CD14-positive monocyte (primary cell): Measurements from ENCODE around the gene EML6. TPM values are rescaled to one million over a fixed set of nuclear protein-coding genes. Genes with fewer than 3 reads are reported as not detected.

Experiments used
- DNase-seq, 3 donors: peaks; one replicate each; pipeline ENCODE4 v3.0.0-alpha.2; 2011 to 2022
- H2AFZ ChIP-seq: 2 replicates; pipeline ENCODE4 v1.6.0; 2012; ENCODE audit warnings: mild to moderate bottlenecking, low read depth, low read length, inconsistent platforms; ENCODE audit not compliant: insufficient read depth, poor library complexity, severe bottlenecking
- H3K27ac ChIP-seq, 2 donors: 1 replicate in 1 of 2; 2 replicates in 1 of 2; pipeline ENCODE4 v1.5.1; 2012 to 2013; ENCODE audit warnings: low read length in 2 of 2, control low read depth in 1 of 2, inconsistent platforms in 1 of 2, low read depth in 1 of 2, mild to moderate bottlenecking in 1 of 2
- H3K27me3 ChIP-seq, 2 donors: one replicate each; pipeline versions ENCODE4 v1.6.0 to v1.6.1; 2011 to 2013; ENCODE audit warnings: low read length in 2 of 2; ENCODE audit not compliant: control insufficient read depth in 2 of 2, insufficient read depth in 2 of 2
- H3K36me3 ChIP-seq, 2 donors: replicated peaks in 1 of 2; 1 replicate in 1 of 2; 2 replicates in 1 of 2; pipeline versions ENCODE4 v1.5.1 to v1.6.1; 2012 to 2013; ENCODE audit warnings: low read length in 2 of 2, control low read depth in 1 of 2, inconsistent platforms in 1 of 2, mild to moderate bottlenecking in 1 of 2; ENCODE audit not compliant: insufficient read depth in 2 of 2, control insufficient read depth in 1 of 2
- H3K4me1 ChIP-seq, 2 donors: 1 replicate in 1 of 2; 2 replicates in 1 of 2; pipeline versions ENCODE4 v1.5.1 to v1.6.1; 2012 to 2013; ENCODE audit warnings: low read length in 2 of 2, control low read depth in 1 of 2, inconsistent platforms in 1 of 2, mild to moderate bottlenecking in 1 of 2, moderate library complexity in 1 of 2; ENCODE audit not compliant: insufficient read depth in 2 of 2, control insufficient read depth in 1 of 2
- H3K4me2 ChIP-seq: replicated peaks from 2 replicates; pipeline ENCODE3; 2012; ENCODE audit warnings: low read length, moderate library complexity, mild to moderate bottlenecking; ENCODE audit not compliant: poor library complexity, severe bottlenecking; ENCODE audit errors: extremely low read depth
- H3K4me3 ChIP-seq, 3 experiments: fragments of 200-600 bp in 1 of 3; sonication (generic) in 1 of 3; replicated peaks in 1 of 3; 1 replicate in 2 of 3; 2 replicates in 1 of 3; pipeline ENCODE4 v1.5.1; 2011 to 2013; ENCODE audit warnings: low read length in 3 of 3, mild to moderate bottlenecking in 3 of 3, control low read depth in 2 of 3, low read depth in 2 of 3, inconsistent platforms in 1 of 3, moderate library complexity in 1 of 3
- H3K79me2 ChIP-seq: 2 replicates; pipeline ENCODE4 v1.6.0; 2012; ENCODE audit warnings: mild to moderate bottlenecking, control low read depth, inconsistent platforms, low read length, moderate library complexity; ENCODE audit not compliant: insufficient read depth
- H3K9ac ChIP-seq: 2 replicates; pipeline ENCODE4 v1.6.0; 2017; ENCODE audit warnings: low read length, mild to moderate bottlenecking; ENCODE audit not compliant: insufficient read depth, poor library complexity, severe bottlenecking
- H3K9me3 ChIP-seq, 2 donors: replicated peaks in 1 of 2; 1 replicate in 1 of 2; 2 replicates in 1 of 2; pipeline versions ENCODE4 v1.5.1 to v1.6.1; 2012 to 2013; ENCODE audit warnings: low read length in 2 of 2, control low read depth in 1 of 2; ENCODE audit not compliant: control insufficient read depth in 1 of 2, insufficient read depth in 1 of 2
- H4K20me1 ChIP-seq: 2 replicates; pipeline ENCODE4 v1.6.0; 2012; ENCODE audit warnings: mild to moderate bottlenecking, low read length, control low read depth, moderate library complexity; ENCODE audit not compliant: insufficient read depth
- H3K27ac Mint-ChIP-seq, 7 donors: one replicate each; pipeline ENCODE4 v1.8.0; 2020; ENCODE audit warnings: mild to moderate bottlenecking in 7 of 7, mixed read lengths in 7 of 7, moderate library complexity in 6 of 7, inconsistent platforms in 2 of 7
- H3K27me3 Mint-ChIP-seq, 3 donors: one replicate each; pipeline ENCODE4 v1.8.0; 2021 to 2022; ENCODE audit warnings: low read depth in 3 of 3, mild to moderate bottlenecking in 3 of 3, mixed read lengths in 3 of 3, moderate library complexity in 3 of 3, inconsistent platforms in 1 of 3
- H3K36me3 Mint-ChIP-seq, 2 donors: one replicate each; pipeline ENCODE4 v1.8.0; 2020; ENCODE audit warnings: mixed read lengths in 2 of 2, inconsistent platforms in 1 of 2, mild to moderate bottlenecking in 1 of 2
- H3K4me1 Mint-ChIP-seq: one replicate; pipeline ENCODE4 v1.8.0; 2020; ENCODE audit warnings: mild to moderate bottlenecking, mixed read lengths
- H3K4me3 Mint-ChIP-seq, 2 donors: one replicate each; pipeline ENCODE4 v1.8.0; 2020; ENCODE audit warnings: mild to moderate bottlenecking in 2 of 2, mixed read lengths in 2 of 2, moderate library complexity in 1 of 2
- H3K9me3 Mint-ChIP-seq, 7 donors: one replicate each; pipeline ENCODE4 v1.8.0; 2020 to 2022; ENCODE audit warnings: mixed read lengths in 7 of 7, mild to moderate bottlenecking in 6 of 7, moderate library complexity in 6 of 7, inconsistent platforms in 2 of 7
- WGBS: methylation state at CpG from one replicate; pipeline ENCODE4 v1.1.5; 2013; ENCODE audit warnings: missing lambda C conversion rate; ENCODE audit not compliant: insufficient coverage; 5-methylcytosine and 5-hydroxymethylcytosine counted together
- intact Hi-C, 2 donors: fragments of 100-400 bp; cut with micrococcal nuclease; formaldehyde crosslinking; loops; one replicate each; pipeline versions ENCODE4 v1.15.0 to v1.15.1; 2023
- polyA plus RNA-seq, 3 donors: library from polyadenylated mRNA; depleted of rRNA in 1 of 3; unstranded in 2 of 3; stranded (reverse) in 1 of 3; fragments of 300-500 nt in 2 of 3; fragments of >200 nt in 1 of 3; fragmentation: Illumina TruSeq in 2 of 3; gene quantifications; 1 replicate in 2 of 3; 2 replicates in 1 of 3; pipeline ENCODE4 v1.2.3, GENCODE V29; 2012 to 2021
- TF ChIP-seq, protein P1 (sequence below): fragments of 200-600 bp; IDR thresholded peaks from one replicate; pipeline ENCODE4 v1.8.0; 2022; ENCODE audit warnings: antibody characterized with exemption, mild to moderate bottlenecking

EML6 gene
- polyA plus RNA-seq, 3 donors: 0.79 TPM; not detected in 2

DNA sequence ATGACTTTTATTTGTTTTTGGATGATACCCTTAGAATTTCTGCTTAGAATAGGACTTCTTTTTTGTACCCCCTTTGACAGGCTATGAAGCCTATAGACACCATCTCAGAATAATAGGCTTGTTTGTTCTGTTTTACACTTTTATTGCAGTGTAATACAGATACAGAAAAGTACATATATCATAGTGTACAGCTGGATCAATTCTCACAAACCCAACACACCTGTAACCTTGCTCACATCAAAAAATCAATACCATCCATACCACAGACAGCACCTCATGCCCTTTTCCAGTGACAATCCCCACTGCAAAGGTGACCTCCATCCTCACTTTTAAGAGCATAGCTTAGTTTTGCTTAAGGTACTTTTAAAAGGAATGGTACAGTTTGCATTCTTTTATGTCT lies 14.8 kb downstream of the EML6 start:
- TF ChIP-seq, protein P1, sequence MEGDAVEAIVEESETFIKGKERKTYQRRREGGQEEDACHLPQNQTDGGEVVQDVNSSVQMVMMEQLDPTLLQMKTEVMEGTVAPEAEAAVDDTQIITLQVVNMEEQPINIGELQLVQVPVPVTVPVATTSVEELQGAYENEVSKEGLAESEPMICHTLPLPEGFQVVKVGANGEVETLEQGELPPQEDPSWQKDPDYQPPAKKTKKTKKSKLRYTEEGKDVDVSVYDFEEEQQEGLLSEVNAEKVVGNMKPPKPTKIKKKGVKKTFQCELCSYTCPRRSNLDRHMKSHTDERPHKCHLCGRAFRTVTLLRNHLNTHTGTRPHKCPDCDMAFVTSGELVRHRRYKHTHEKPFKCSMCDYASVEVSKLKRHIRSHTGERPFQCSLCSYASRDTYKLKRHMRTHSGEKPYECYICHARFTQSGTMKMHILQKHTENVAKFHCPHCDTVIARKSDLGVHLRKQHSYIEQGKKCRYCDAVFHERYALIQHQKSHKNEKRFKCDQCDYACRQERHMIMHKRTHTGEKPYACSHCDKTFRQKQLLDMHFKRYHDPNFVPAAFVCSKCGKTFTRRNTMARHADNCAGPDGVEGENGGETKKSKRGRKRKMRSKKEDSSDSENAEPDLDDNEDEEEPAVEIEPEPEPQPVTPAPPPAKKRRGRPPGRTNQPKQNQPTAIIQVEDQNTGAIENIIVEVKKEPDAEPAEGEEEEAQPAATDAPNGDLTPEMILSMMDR: no peak
- peaks cover 0 to 2% (median 0%) of the 10 kb centered on the region in 7 donors for H3K9me3 Mint-ChIP-seq
- intact Hi-C loops: no loop called here
- no peak overlapping the region for H3K4me3 Mint-ChIP-seq
- no peaks in the 10 kb centered on the region for H3K79me2 ChIP-seq
- no peak overlapping the region for H3K4me2 ChIP-seq
- no peak for DNase-seq
- peaks cover 0 to 2% (median 0%) of the 10 kb centered on the region in 3 donors for H3K27me3 Mint-ChIP-seq
- no peaks in the 10 kb centered on the region for H4K20me1 ChIP-seq
- no peak overlapping the region for H3K4me3 ChIP-seq
- no peak overlapping the region for H3K27ac ChIP-seq
- H3K36me3 Mint-ChIP-seq: no peaks in the 10 kb centered on the region
- no peak overlapping the region for H2AFZ ChIP-seq
- H3K4me1 Mint-ChIP-seq: no peaks in the 10 kb centered on the region
- no peaks in the 10 kb centered on the region for H3K4me1 ChIP-seq
- no peaks in the 10 kb centered on the region for H3K27me3 ChIP-seq
- H3K36me3 ChIP-seq: no peaks in the 10 kb centered on the region
- no peak overlapping the region for H3K9ac ChIP-seq
- H3K27ac Mint-ChIP-seq: no peak overlapping the region
- H3K9me3 ChIP-seq: no peaks in the 10 kb centered on the region

DNA sequence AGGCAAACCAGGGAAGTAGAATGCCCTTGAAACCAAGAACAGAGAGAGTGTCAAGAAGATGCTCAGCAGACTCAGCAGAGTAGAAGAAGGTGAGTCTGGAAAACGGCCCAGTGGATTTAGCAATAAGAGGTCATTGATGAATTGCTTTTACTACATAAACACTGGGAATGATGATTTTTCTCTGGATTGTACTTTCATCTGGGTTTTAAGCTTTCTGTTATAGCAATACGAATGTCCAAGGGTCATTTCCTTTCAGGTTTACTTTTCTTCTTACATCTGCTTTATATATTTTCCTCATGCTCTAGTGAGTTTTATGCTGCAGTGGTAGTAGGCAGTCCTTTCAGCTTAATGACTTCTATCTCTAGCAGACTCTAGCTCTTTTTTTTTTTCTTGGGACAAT lies 16.9 kb downstream of the EML6 start:
- TF ChIP-seq, protein P1: no peak
- Histone ChIP-seq H3K4me2 (no peak overlapping the region), H3K4me3 (no peak overlapping the region), H3K36me3 (no peaks in the 10 kb centered on the region), H3K27me3 (no peaks in the 10 kb centered on the region), H3K4me1 (no peaks in the 10 kb centered on the region), H3K79me2 (no peaks in the 10 kb centered on the region), H4K20me1 (no peaks in the 10 kb centered on the region), H3K27ac (no peak overlapping the region), H3K9ac (no peak overlapping the region), H3K9me3 (no peaks in the 10 kb centered on the region), H2AFZ (no peak overlapping the region)
- peaks cover 0 to 2% (median 0%) of the 10 kb centered on the region in 7 donors for H3K9me3 Mint-ChIP-seq
- no peak for DNase-seq
- H3K36me3 Mint-ChIP-seq: no peaks in the 10 kb centered on the region
- H3K4me3 Mint-ChIP-seq: no peak overlapping the region
- H3K4me1 Mint-ChIP-seq: no peaks in the 10 kb centered on the region
- intact Hi-C loops: no loop called here
- no CpG with 5 or more reads among the region's 2 CpGs for WGBS
- H3K27ac Mint-ChIP-seq: no peak overlapping the region
- peaks cover 0 to 2% (median 0%) of the 10 kb centered on the region in 3 donors for H3K27me3 Mint-ChIP-seq
